Measurements from ENCODE around the gene LSS.
"Not testable (repeated sequence)": the region's sequence is repeated elsewhere in the genome, so short reads cannot be mapped to it uniquely, and the experiment has no call there.

The LSS gene

GRCh38 chr21:46245213-46245915 is 16.8 kb upstream of the LSS start:
- DNase-seq (ENCODE audit: low read depth, low spot score): no peak

DNA sequence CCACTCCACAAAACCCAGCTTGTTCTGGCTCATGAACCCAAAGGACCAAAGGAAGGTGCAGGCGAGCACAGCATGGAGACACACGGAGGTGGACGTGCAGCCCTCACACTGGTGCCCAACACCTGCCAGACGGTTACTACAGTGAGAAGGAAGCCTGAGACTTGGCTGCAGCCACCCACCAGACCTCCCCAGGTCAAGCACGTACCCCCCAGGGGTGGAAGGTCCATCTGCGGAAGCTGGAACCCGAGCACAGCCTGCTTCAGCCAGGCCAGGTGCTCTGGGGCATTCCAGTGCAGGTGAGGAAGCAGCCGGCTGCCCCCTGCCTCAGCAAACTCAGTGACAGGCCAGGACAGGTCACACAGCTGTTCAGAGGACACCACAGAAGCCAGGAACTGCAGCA is 16.0 kb upstream of the LSS start:
- no peak for DNase-seq (ENCODE audit: low read depth, low spot score)

GRCh38 chr21:46243960-46244361 is 15.4 kb upstream of the LSS start:
- no peak for DNase-seq (ENCODE audit: low read depth, low spot score)

DNA sequence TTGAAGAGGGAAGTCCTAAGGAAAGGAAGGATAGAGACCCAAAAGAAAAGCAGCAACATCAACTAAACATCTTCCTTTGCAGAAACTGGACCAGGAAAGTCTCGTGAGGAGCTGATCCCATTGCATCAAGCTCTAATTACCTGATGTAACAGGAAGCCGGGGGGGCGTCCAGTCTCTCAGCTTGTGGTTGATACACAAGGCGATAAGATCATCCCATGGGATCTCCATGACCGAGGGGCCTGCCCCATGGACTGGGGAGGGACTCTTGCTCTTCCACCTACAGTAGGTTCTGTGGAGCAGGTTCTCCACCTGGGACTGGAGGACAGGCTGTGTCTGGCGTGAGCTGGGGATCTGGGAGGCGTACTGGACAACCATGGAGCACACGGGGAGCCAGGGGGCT is 14.8 kb upstream of the LSS start:
- DNase-seq (ENCODE audit: low read depth, low spot score): no peak

GRCh38 chr21:46241577-46241976 is 13.0 kb upstream of the LSS start:
- not testable (repeated sequence) for DNase-seq (ENCODE audit: low read depth, low spot score)

GRCh38 chr21:46239817-46240325 is 11.3 kb upstream of the LSS start:
- DNase-seq (ENCODE audit: low read depth, low spot score): no peak

- DNase-seq (ENCODE audit: low read depth, low spot score): no peak
Measured at GRCh38 chr21:46237474-46237873, 8.9 kb upstream of the LSS start.

DNA sequence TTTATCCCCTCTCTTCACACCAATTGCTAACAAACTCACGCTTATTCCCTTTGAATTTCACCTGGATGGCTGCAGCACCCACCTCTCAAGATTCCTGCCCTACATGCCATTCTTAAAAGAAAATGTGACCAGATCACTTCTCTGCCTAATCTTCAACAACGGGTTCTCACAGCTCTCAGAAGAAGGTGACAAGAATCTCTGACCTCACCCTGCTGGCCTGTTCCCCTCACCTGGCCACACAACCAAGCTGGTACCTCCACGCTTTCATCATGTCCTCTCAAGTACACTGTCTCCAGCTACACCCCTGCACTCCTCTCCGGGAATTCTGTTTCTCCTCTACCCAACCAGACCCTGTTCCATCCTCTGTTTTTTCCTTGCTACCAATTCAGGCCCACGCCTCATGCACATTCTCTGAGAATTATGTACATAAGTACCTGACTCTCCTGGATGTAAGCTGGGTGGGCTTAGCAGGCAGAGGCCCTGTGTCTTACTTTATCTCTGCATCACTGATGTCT is 5.9 kb upstream of the LSS start:
- DNase-seq (ENCODE audit: low read depth, low spot score): no peak

GRCh38 chr21:46229923-46230260 is 1.3 kb upstream of the LSS start:
- DNase-seq (ENCODE audit: low read depth, low spot score): no peak

DNA sequence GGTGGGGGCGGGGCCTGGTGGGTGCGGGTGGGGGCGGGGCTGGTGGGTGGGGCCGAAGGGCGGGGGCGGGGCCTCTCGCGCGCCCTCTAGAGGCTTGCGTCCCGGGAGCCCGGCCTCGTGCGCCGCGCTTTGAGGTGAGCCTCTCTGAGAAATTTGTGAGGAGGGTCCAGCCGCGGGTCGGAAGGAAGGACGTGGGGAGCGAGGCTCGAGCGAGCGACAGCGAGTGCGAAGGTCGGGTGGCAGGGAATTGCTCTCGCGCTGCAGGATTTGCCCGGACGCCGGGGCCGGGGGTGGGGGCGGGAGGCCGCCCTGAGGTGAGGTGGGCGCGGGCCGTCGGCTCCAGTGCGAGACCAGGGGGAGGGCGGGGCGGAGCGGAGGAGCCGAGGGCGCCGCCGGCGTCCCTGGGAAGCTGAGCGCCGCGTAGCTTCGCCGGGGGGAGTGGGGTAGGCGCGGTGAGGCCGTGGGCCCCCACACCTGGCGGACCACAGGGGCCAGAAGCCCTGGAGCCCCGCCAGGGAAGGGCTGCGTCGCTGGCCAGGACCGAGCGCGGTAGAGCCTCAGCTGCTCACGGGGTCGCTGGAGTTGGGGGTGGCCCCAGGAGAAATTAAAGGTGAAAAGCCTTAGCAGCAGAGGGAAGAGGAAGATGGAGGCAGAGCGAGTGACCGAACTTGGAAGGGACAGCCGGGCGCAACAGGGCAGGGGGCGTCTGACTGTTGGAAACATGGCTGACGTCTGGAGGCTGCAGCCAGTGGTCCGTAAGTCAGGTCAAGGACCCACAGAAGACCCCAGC is 754 bp upstream of the LSS start:
- DNase-seq (ENCODE audit: low read depth, low spot score): no peak

DNA sequence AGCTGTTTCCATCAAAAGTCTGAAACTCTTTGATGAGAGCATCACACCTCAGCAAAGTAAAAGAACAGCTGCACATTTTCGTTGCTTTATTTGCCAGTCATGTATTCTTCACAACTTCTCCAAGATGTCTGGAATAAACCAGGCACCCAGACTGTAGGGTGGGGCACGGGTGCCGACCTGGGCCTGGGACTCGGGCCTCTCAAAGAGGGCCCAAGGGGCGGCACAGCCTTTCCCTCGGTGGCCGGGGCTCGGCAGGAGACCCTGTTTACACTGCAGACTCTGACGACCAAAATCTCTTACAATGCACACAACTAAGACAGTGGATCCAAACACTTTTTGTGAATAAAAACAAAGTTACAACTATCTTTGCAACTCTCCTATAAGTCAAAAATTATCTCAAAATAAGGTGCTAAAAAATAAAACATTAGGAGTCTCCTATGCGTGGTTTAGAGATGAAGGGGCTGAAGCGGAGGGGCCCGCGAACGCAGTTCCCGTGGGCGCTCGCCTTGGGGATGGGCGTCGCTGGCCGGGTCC is 696 bp downstream of the LSS start:
- no peak for DNase-seq (ENCODE audit: low read depth, low spot score)

DNA sequence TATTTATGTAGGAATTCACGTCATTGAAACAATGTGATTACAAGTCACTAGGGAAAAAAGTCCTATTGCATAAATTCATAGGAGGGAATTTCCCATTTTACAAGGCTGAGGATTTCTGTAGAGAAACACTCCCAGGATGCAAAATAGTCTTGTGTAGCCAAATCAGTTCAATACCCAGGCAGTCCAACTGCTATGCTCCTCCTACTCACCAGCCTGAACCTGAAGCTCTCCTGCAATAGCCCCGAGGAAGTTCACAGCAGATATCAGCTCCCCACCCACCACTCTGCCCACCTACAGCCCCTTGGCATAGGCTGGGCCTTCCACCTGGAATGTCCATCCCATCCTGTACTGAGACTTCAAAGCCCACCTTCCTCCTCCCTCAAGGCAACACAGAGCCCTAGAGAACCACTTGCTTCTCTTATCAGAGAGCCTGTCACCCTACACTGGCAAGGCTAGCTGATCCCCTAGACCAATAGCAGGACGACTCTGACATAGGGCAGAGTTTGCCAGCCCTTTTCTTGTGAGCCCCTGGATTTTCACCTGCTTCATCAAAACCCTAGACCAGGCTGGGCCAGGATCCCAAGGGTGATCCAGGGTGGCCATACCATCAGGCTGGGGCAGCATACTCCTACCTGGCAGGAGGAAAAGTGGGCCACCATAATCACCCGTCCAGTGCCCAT is 1.5 kb downstream of the LSS start:
- no peak for DNase-seq (ENCODE audit: low read depth, low spot score)

DNA sequence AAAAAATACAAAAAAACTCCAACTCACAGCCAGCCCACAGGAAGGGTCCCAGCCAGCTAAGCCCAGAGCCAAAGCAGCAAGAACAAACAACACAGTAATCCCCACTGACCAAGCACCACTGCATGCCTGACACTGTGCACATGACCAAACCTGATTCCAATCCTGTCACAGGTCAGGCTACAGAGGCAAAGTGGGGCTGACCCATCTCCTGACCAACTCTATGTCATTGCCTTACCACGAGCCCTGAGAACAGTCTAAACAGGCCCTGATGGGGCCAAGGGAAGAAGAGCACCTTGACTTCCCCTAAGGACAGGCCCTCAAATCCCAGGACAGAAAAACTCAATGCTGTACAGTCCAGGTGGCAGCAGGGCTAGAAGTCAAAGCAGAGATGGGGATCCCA is 2.4 kb downstream of the LSS start:
- no peak for DNase-seq (ENCODE audit: low read depth, low spot score)

DNA sequence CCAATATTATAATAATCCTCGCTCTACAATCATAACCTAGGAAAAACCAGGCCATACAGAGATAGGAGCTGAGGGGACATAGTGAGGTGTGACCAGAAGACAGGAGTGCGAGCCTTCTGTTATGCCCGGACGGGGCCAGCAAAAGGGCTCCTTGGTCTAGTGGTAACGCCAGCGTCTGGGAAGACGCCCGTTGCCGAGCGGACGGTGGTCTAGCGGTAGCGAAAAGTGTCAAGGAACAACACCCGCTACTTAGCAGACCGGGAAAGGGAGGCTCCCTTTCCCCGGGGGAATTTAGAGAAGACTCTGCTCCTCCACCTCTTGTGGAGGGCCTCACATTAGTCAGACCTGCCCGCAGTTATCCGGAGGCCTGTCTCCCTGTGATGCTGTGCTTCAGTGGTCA is 4.9 kb downstream of the LSS start:
- not testable (repeated sequence) for DNase-seq (ENCODE audit: low read depth, low spot score)

- no peak for DNase-seq (ENCODE audit: low read depth, low spot score)
Measured at GRCh38 chr21:46223217-46223616, 5.4 kb downstream of the LSS start.

DNA sequence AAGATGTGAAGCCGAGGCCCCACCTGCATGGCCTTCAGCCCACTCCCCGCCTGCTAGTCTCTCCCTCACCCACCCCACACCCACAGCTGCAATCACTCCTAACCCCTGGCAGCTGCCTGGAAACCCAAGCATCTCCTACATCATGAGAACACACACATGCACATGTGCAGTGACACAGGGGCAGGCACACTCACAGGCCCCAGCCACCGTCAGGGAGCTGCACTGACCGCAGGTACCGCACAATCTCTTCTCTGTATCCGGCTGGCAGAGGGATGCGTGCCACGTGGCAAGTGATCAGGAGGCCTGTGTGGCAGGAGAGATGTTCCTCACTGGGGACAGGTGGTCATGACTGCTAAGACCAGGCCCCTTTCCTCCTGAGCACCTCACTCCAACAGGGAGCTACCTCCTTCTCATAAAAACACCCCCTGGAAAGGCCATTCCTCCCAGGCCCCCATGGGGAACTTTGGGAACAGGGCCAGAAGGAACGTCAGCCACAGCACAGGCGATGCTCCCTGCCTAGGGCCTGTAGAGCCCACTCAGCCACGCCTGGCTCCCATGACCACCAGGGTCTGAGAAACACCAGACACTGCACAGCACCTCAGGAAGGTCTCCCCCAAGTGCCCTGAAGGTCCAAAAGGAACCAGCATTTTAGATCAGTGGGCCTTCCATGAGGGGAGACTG is 6.0 kb downstream of the LSS start:
- no peak for DNase-seq (ENCODE audit: low read depth, low spot score)

DNA sequence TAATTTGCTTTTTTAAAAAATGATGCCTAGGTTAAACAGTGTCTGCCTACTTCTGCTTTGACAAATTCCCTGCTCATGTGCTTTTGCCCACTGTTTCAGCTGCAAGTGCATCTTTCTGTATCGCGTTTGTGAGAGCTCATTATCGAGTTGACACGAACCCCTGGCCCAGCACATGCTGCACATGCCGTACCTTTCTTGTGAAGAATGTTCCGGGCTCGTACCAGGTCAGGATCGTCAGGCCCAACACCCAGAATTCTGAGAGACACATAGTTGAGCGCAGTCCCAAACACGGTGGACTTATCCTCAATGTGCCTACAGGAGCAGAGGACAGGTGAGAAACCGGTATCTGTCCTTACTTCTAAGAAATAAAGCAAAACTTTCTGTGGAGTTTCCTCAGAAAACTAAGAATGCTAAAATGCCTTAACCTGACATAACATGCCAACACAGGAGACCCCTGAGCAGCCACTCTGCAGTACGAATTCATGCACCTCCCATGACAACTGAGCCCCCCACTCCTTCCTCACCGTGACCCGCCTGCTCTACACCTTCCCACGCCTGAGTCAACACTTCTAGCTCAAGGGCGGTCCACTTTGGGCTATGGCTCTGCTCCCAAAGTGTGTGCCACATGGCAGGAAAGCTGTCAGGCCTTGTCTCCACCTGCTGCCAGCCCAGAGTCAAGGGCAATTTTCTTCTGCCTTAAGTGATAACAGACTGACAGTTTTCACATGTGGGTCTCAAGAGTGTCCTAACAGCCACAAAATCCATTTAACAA is 6.7 kb downstream of the LSS start:
- no peak for DNase-seq (ENCODE audit: low read depth, low spot score)

DNA sequence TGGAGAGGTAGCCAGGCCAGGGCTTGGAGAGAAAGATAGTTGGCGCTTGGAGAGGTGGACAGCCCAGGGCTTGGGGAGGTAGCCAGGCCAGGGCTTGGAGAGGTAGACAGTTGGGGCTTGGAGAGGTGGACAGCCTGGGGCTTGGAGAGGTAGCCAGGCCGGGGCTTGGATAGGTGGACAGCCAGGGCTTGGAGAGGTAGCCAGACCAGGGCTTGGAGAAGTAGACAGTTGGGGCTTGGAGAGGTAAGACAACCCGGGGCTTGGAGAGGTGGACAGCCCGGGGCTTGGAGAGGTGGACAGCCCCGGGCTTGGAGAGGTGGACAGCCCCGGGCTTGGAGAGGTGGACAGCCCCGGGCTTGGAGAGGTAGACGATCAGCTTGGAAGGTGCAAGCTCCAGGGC is 7.7 kb downstream of the LSS start:
- no peak for DNase-seq (ENCODE audit: low read depth, low spot score)

DNA sequence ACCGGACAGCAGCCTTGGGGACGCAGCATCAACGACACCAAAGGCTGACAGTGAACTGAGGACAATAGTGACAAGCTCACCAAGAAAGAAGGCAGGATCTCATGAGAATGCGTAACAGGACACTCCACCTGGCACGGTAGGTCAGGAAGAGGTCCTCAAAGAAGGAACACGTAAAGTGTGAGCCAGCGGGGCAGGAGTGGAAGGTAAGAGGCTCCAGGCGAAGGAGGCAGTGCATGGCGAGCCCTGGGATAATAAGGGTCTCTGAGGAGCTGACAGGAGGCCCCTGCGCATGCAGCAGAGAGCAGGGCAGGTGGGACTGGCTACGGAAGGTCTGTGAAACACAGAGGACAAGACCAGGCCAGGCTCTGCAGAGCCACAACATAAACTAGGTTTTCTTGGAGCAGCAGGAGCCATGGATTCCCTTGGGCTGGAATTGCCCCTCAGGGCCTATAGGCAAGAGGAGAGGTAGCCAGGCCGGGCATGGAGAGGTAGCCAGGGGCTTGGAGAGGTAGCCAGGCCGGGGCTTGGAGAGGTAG is 8.2 kb downstream of the LSS start:
- no peak for DNase-seq (ENCODE audit: low read depth, low spot score)

DNA sequence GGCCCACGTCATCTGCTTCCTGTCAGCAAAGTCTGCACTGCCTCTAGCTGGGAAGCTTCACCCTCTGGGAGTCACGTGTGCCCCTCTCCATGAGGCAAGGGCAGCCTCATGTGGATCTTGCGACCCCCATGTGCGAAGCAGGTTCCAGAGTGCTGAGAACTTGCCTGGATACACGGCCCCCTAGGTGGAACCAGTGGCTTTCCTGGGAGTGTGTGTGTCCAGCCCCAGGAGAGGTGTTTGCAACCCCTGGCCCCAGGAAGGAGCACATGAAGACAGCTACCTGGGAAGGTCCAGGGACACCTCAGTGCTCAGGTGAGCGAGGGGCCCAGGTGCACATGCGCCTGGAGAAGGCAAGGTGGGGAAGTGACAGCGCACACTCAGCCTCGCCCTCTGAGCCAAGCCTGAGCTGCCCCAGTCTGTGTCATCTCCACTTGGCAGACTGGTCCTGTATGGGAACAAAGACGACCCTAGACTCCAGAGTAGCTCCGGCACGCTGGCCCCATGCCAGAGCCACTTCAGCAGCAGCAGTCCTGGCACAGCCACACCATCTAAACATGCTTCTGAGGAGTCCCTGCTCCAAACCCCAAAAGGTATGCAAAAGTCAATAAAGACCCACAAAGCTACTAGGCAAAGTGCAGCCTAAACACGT is 8.9 kb downstream of the LSS start:
- DNase-seq (ENCODE audit: low read depth, low spot score): no peak
